HG03439 (cell line): ENCODE data around the gene CXCL9.
"Not testable (repeated sequence)": the region's sequence is repeated elsewhere in the genome, so short reads cannot be mapped to it uniquely, and the experiment has no call there.

Source experiments
- ATAC-seq: cut with Tn5 transposase; IDR thresholded peaks from one replicate; pipeline ENCODE4 v1.9.1; 2021; ENCODE audit warnings: mild to moderate bottlenecking, moderate library complexity; ENCODE audit not compliant: unreplicated experiment

The CXCL9 gene

GRCh38 chr4:75962072-75962471, 45.2 kb downstream of the CXCL9 start:
- not testable (repeated sequence) for ATAC-seq

DNA sequence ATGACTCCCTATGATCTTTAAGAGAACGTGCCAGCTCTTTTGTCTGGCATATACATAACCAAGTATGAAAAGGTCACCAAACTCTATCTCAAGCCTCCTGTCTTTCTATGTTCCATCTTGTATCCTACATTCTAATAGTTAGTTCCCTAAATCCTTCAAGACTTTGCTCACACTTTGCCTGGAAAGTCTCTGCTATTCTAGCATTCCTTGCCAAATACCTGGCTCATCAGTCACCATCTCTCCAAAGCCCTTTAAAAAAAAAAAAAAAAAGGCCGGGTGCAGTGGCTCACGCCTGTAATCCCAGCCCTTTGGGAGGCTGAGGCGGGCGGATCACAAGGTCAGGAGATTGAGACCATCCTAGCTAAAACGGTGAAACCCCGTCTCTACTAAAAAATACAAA, 48.8 kb downstream of the CXCL9 start:
- ATAC-seq, result not testable (repeated sequence)

DNA sequence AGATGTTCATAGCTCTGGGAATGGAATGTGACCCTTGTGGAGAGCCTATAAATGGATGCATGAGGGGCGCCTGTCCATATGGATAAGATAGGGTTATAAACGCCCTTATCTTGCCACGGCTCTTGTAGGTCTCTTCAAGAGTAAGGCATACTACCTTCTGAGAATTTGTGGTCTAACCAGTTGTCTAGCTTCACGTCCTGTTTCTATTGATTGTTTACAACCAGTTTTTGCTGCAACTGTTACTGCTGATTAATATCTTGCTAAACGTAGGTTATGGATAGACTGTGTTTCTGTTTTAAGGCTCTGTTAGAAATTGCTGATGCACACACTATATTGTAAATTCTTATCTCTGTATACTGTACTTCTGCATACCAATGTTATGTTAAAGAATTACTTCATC, 52.5 kb downstream of the CXCL9 start:
- not testable (repeated sequence) for ATAC-seq

- ATAC-seq, result no peak
Observed at GRCh38 chr4:75953509-75953908, 53.8 kb downstream of the CXCL9 start.
